OCI-LY7 (cell line): ENCODE data around the gene IL12RB2. TPM values are rescaled to one million over a fixed set of nuclear protein-coding genes. Genes with fewer than 3 reads are reported as not detected.

Experiments used
- BruUV-seq: library from RNA; stranded (reverse); fragments of 400-500 nt; replicated peaks from 2 replicates; lab custom pipeline; 2021; lab: Mats Ljungman, UMichigan
- CTCF ChIA-PET: fragments of 300-600 bp; sonication (Branson Sonifier 250); formaldehyde crosslinking; loops from one replicate; lab custom pipeline; 2022; ENCODE audit warnings: antibody characterized with exemption; ENCODE audit not compliant: unreplicated experiment; lab: Charles Lee
- POLR2A ChIA-PET: fragments of 300-600 bp; sonication (Branson Sonifier 250); formaldehyde crosslinking; loops from one replicate; lab custom pipeline; 2022; ENCODE audit warnings: antibody characterized with exemption; lab: Charles Lee
- DNase-seq: peaks from one replicate; pipeline ENCODE4 v3.0.0-alpha.2; 2015; ENCODE audit warnings: low spot score
- H2AFZ ChIP-seq: fragments of 200-600 bp; sonication (generic), shearing (Covaris generic); 2 replicates; pipeline ENCODE4 v1.6.1; 2014; ENCODE audit warnings: mild to moderate bottlenecking, antibody characterized with exemption, low read length, moderate library complexity
- H3K27ac ChIP-seq: fragments of 200-600 bp; sonication (generic); 2 replicates; pipeline ENCODE4 v1.5.1; 2014; ENCODE audit warnings: mixed run types, low read depth, mild to moderate bottlenecking, moderate library complexity, low read length, inconsistent platforms; ENCODE audit not compliant: poor library complexity, severe bottlenecking
- H3K36me3 ChIP-seq: fragments of 200-600 bp; sonication (generic); 2 replicates; pipeline ENCODE4 v1.6.1; 2014; ENCODE audit warnings: mild to moderate bottlenecking, antibody characterized with exemption, low read length, moderate library complexity, mixed read lengths; ENCODE audit not compliant: insufficient read depth
- H3K4me1 ChIP-seq: fragments of 200-600 bp; sonication (generic); 2 replicates; pipeline ENCODE4 v1.5.1; 2014; ENCODE audit warnings: mild to moderate bottlenecking, low read length; ENCODE audit not compliant: insufficient read depth, poor library complexity, severe bottlenecking
- H3K4me2 ChIP-seq: fragments of 200-600 bp; sonication (generic); 2 replicates; pipeline ENCODE4 v1.6.1; 2014; ENCODE audit warnings: mild to moderate bottlenecking, low read length
- H3K4me3 ChIP-seq: fragments of 200-600 bp; sonication (generic); 2 replicates; pipeline ENCODE4 v1.5.1; 2014; ENCODE audit warnings: mild to moderate bottlenecking, low read depth, low read length; ENCODE audit not compliant: poor library complexity, severe bottlenecking
- H3K79me2 ChIP-seq: fragments of 200-600 bp; sonication (generic); 2 replicates; pipeline ENCODE4 v1.6.1; 2016; ENCODE audit warnings: low read depth, mild to moderate bottlenecking, low read length, moderate library complexity, mixed read lengths; ENCODE audit not compliant: insufficient read depth
- H3K9me2 ChIP-seq: fragments of 200-600 bp; sonication (generic); 2 replicates; pipeline ENCODE4 v1.6.1; 2016; ENCODE audit warnings: mild to moderate bottlenecking, low read length, mixed read lengths; ENCODE audit not compliant: insufficient read depth
- H3K9me3 ChIP-seq: fragments of 200-600 bp; sonication (generic); 2 replicates; pipeline ENCODE4 v1.6.1; 2014; ENCODE audit warnings: mild to moderate bottlenecking, mixed run types, low read length, mixed read lengths
- H4K20me1 ChIP-seq: fragments of 200-600 bp; sonication (generic); 2 replicates; pipeline ENCODE4 v1.6.1; 2014; ENCODE audit warnings: mild to moderate bottlenecking, antibody characterized with exemption, low read length, moderate library complexity, mixed read lengths; ENCODE audit not compliant: insufficient read depth
- EZH2phosphoT487 ChIP-seq: fragments of 200-600 bp; sonication (generic); IDR thresholded peaks from 2 replicates; pipeline ENCODE4 v1.6.1; 2018; ENCODE audit warnings: low read depth, borderline replicate concordance, mild to moderate bottlenecking, mixed run types, antibody characterized with exemption, low read length, moderate library complexity, mixed read lengths
- intact Hi-C: fragments of 100-400 bp; cut with micrococcal nuclease; formaldehyde crosslinking; loops from one replicate; pipeline ENCODE4 v1.10.0; 2022; ENCODE audit not compliant: unreplicated experiment
- total RNA-seq, 2 experiments: library from RNA; depleted of rRNA in 1 of 2; stranded (reverse); fragments of >200 nt in 1 of 2; shearing (Covaris generic) in 1 of 2; gene quantifications; 2 replicates each; pipeline ENCODE4 v1.2.3, GENCODE V29; 2014 to 2022
- TF ChIP-seq, protein P1 (sequence below): fragments of 200-600 bp; sonication (generic); conservative IDR thresholded peaks from 2 replicates; pipeline ENCODE4 v1.5.1; 2014; ENCODE audit warnings: mild to moderate bottlenecking, antibody characterized with exemption, low read length, moderate library complexity, mixed read lengths

IL12RB2 gene
- total RNA-seq, 2 experiments from 2014 or later: not detected

DNA sequence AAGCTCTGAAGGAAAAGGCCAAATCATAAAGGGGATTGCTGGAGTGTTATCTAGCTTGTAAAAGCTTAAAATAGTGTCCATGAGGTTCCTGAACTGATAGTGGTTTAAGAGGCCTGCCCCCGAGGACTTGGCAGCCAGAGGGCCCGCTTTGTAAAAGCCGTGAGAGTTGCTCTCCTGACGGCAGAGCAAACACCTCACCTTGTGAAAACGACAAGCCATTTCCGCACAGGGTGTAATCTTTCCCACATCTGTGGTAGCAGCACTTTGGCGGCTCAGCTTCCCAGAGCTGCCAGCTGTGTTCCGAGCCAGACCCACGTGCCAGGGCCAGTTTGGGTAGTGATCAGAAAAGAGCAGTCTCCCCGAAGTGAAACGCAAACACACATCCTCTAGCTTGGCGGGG is 85.6 kb downstream of the IL12RB2 start:
- no peak overlapping the region for H3K4me3 ChIP-seq
- POLR2A ChIA-PET: interaction anchor here (0.6 kb wide), 1 partner anchor 91 kb away, joined by 5 read pairs; no protein-coding TSS in a partner anchor
- CTCF ChIA-PET: interaction anchor here (0.6 kb wide), 1 partner anchor 323 kb away, joined by 3 read pairs; no protein-coding TSS in a partner anchor
- BruUV-seq: no TSS peak
- H3K4me1 ChIP-seq: no peaks in the 10 kb centered on the region
- H3K79me2 ChIP-seq: no peaks in the 10 kb centered on the region
- H3K9me3 ChIP-seq: no peaks in the 10 kb centered on the region
- H2AFZ ChIP-seq: no peak overlapping the region
- H3K9me2 ChIP-seq: no peaks in the 10 kb centered on the region
- no peak for TF ChIP-seq EZH2phosphoT487
- TF ChIP-seq, protein P1, sequence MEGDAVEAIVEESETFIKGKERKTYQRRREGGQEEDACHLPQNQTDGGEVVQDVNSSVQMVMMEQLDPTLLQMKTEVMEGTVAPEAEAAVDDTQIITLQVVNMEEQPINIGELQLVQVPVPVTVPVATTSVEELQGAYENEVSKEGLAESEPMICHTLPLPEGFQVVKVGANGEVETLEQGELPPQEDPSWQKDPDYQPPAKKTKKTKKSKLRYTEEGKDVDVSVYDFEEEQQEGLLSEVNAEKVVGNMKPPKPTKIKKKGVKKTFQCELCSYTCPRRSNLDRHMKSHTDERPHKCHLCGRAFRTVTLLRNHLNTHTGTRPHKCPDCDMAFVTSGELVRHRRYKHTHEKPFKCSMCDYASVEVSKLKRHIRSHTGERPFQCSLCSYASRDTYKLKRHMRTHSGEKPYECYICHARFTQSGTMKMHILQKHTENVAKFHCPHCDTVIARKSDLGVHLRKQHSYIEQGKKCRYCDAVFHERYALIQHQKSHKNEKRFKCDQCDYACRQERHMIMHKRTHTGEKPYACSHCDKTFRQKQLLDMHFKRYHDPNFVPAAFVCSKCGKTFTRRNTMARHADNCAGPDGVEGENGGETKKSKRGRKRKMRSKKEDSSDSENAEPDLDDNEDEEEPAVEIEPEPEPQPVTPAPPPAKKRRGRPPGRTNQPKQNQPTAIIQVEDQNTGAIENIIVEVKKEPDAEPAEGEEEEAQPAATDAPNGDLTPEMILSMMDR: no peak
- intact Hi-C loops: no loop called here
- DNase-seq: no peak
- H4K20me1 ChIP-seq: no peaks in the 10 kb centered on the region
- H3K4me2 ChIP-seq: no peak overlapping the region
- H3K36me3 ChIP-seq: peaks cover 74% of the 10 kb centered on the region
- H3K27ac ChIP-seq: no peak overlapping the region

DNA sequence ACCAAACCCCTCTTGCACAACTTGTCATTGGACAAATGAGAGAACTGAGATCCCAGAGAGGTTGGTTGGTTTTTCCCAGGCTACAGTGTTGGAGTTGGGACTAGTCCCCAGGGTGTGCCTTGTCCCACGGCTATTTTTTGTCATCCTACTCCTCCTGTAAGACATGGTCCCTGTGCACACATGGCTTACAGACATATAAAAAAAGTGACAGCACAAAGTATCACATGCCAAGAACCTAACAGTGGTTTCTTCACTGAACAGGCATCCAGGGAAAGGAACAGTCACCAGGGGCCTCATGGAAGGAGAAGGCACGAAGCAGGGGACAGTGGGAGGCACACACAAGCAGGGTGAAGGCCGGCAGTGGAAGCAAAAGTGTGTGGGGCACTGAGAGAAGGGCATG is 86.1 kb downstream of the IL12RB2 start:
- Histone ChIP-seq H4K20me1 (no peaks in the 10 kb centered on the region), H3K4me3 (no peak overlapping the region), H2AFZ (no peak overlapping the region), H3K4me2 (no peak overlapping the region), H3K4me1 (no peaks in the 10 kb centered on the region), H3K9me3 (no peaks in the 10 kb centered on the region), H3K27ac (no peak overlapping the region), H3K36me3 (peaks cover 73% of the 10 kb centered on the region), H3K9me2 (no peaks in the 10 kb centered on the region), H3K79me2 (no peaks in the 10 kb centered on the region)
- POLR2A ChIA-PET: interaction anchor here (0.6 kb wide), 1 partner anchor 92 kb away, joined by 5 read pairs; no protein-coding TSS in a partner anchor
- DNase-seq: no peak
- intact Hi-C loops: no loop called here
- TF ChIP-seq EZH2phosphoT487: no peak
- TF ChIP-seq, protein P1: no peak
- CTCF ChIA-PET: no interaction called here
- BruUV-seq: no TSS peak

DNA sequence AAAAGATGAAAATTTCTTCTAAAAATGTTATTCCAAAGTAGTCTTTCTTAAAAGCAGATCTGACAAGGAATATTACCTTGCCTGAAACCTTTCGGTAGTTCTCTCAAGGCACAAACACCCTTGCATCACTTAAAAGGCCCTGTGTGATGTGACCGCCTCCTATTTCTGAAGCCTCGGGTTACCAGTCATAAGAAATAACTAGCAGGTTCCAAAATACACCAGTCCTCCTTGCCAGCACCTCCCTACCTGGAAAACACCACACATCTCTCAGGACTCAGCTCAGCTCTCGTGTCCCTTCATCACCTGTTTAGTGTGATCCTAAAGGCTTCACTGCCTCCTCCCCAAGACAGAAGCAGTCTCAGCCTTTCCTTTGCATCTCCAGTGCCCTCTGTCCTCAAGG is 86.9 kb downstream of the IL12RB2 start:
- ChIA-PET POLR2A (no interaction called here), CTCF (no interaction called here)
- no peaks in the 10 kb centered on the region for H3K4me1 ChIP-seq
- no peak overlapping the region for H3K4me2 ChIP-seq
- H4K20me1 ChIP-seq: no peaks in the 10 kb centered on the region
- DNase-seq: no peak
- no peak overlapping the region for H2AFZ ChIP-seq
- no peak overlapping the region for H3K27ac ChIP-seq
- H3K79me2 ChIP-seq: no peaks in the 10 kb centered on the region
- intact Hi-C loops: no loop called here
- H3K9me3 ChIP-seq: no peaks in the 10 kb centered on the region
- no peaks in the 10 kb centered on the region for H3K9me2 ChIP-seq
- H3K4me3 ChIP-seq: no peak overlapping the region
- TF ChIP-seq, protein P1: no peak
- TF ChIP-seq EZH2phosphoT487: no peak
- peaks cover 73% of the 10 kb centered on the region for H3K36me3 ChIP-seq
- no TSS peak for BruUV-seq
